ENCODE measurements around the gene PFN3.
A peak's percentile ranks its signal among the peaks of the same experiment; 100 is the strongest.
"Not testable (repeated sequence)": the region's sequence is repeated elsewhere in the genome, so short reads cannot be mapped to it uniquely, and the experiment has no call there.

PFN3 gene

GRCh38 chr5:177372034-177372896 is 28.2 kb downstream of the PFN3 start:
- DNase-seq (ENCODE audit: low read depth): no peak

GRCh38 chr5:177371120-177372033 is 29.1 kb downstream of the PFN3 start:
- no peak for DNase-seq (ENCODE audit: low read depth)

GRCh38 chr5:177370488-177371119 is 29.9 kb downstream of the PFN3 start:
- peak; percentile 86 for DNase-seq (ENCODE audit: low read depth)

GRCh38 chr5:177369645-177370440 is 30.6 kb downstream of the PFN3 start:
- no peak for DNase-seq (ENCODE audit: low read depth)

- no peak for DNase-seq (ENCODE audit: low read depth)
Observed at GRCh38 chr5:177368869-177369644, 31.4 kb downstream of the PFN3 start.

GRCh38 chr5:177367981-177368868 is 32.2 kb downstream of the PFN3 start:
- no peak for DNase-seq (ENCODE audit: low read depth)

- DNase-seq (ENCODE audit: low read depth): no peak
Observed at GRCh38 chr5:177367323-177367848, 33.1 kb downstream of the PFN3 start.

- no peak for DNase-seq (ENCODE audit: low read depth)
Observed at GRCh38 chr5:177366528-177367322, 33.7 kb downstream of the PFN3 start.

GRCh38 chr5:177365845-177366527 is 34.5 kb downstream of the PFN3 start:
- DNase-seq (ENCODE audit: low read depth): no peak

GRCh38 chr5:177364159-177364962 is 36.1 kb downstream of the PFN3 start:
- no peak for DNase-seq (ENCODE audit: low read depth)

GRCh38 chr5:177363565-177363964 is 36.9 kb downstream of the PFN3 start:
- DNase-seq (ENCODE audit: low read depth): no peak

GRCh38 chr5:177362610-177363507 is 37.6 kb downstream of the PFN3 start:
- no peak for DNase-seq (ENCODE audit: low read depth)

GRCh38 chr5:177362292-177362609 is 38.2 kb downstream of the PFN3 start:
- no peak for DNase-seq (ENCODE audit: low read depth)

GRCh38 chr5:177361418-177362291 is 38.8 kb downstream of the PFN3 start:
- DNase-seq (ENCODE audit: low read depth): no peak

- not testable (repeated sequence) for DNase-seq (ENCODE audit: low read depth)
Observed at GRCh38 chr5:177360740-177361139, 39.7 kb downstream of the PFN3 start.
